Gastrocnemius medialis (tissue), 4 donors: ENCODE data around the gene E2F3.

Experiments
- POLR2A ChIP-seq, 2 donors: fragments of 450-650 bp; IDR thresholded peaks; one replicate each; pipeline ENCODE4 v1.6.1; 2017; ENCODE audit warnings: antibody characterized with exemption in 2 of 2, mild to moderate bottlenecking in 2 of 2, moderate library complexity in 2 of 2
- TF ChIP-seq, protein P1 (sequence below), 5 experiments: fragments of 450-650 bp in 3 of 5; fragments of 200-600 bp in 2 of 5; sonication (generic) in 2 of 5; IDR thresholded peaks in 4 of 5; conservative IDR thresholded peaks in 1 of 5; 1 replicate in 4 of 5; 2 replicates in 1 of 5; pipeline ENCODE4 v1.5.1; 2016 to 2019; ENCODE audit warnings: antibody characterized with exemption in 5 of 5, mild to moderate bottlenecking in 3 of 5, moderate library complexity in 3 of 5

GRCh38 chr6:20362623-20363022 is 39.1 kb upstream of the E2F3 start:
- TF ChIP-seq, protein P1, sequence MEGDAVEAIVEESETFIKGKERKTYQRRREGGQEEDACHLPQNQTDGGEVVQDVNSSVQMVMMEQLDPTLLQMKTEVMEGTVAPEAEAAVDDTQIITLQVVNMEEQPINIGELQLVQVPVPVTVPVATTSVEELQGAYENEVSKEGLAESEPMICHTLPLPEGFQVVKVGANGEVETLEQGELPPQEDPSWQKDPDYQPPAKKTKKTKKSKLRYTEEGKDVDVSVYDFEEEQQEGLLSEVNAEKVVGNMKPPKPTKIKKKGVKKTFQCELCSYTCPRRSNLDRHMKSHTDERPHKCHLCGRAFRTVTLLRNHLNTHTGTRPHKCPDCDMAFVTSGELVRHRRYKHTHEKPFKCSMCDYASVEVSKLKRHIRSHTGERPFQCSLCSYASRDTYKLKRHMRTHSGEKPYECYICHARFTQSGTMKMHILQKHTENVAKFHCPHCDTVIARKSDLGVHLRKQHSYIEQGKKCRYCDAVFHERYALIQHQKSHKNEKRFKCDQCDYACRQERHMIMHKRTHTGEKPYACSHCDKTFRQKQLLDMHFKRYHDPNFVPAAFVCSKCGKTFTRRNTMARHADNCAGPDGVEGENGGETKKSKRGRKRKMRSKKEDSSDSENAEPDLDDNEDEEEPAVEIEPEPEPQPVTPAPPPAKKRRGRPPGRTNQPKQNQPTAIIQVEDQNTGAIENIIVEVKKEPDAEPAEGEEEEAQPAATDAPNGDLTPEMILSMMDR (IDR thresholded peaks at IDR 0.05 in 4 of 5, conservative IDR thresholded peaks at IDR 0.05 in 1 of 5) = no peak
- no peak for TF ChIP-seq POLR2A (IDR thresholded peaks at IDR 0.05)
